Activated naive CD4-positive, alpha-beta T cell treated with anti-CD3 and anti-CD28 coated beads for 36 hours (primary cell): Measurements from ENCODE around the gene RBFOX2. TPM values are rescaled to one million over a fixed set of nuclear protein-coding genes. Genes with fewer than 3 reads are reported as not detected.
"Not testable (repeated sequence)": the region's sequence is repeated elsewhere in the genome, so short reads cannot be mapped to it uniquely, and the experiment has no call there.

Source experiments
- CTCF ChIA-PET: fragments of 350-600 bp; sonication (Branson Sonifier 250); formaldehyde crosslinking; loops from one replicate; lab custom pipeline; 2021; ENCODE audit warnings: antibody characterized with exemption; lab: Charles Lee
- DNase-seq: peaks from one replicate; pipeline ENCODE4 v3.0.0-alpha.2; 2020
- H3K27ac Mint-ChIP-seq: one replicate; pipeline ENCODE4 v1.8.0; 2021; ENCODE audit warnings: mild to moderate bottlenecking, mixed read lengths
- H3K27me3 Mint-ChIP-seq: one replicate; pipeline ENCODE4 v1.8.0; 2021; ENCODE audit warnings: low read depth, mixed read lengths
- H3K36me3 Mint-ChIP-seq: one replicate; pipeline ENCODE4 v1.8.0; 2021; ENCODE audit warnings: low read depth, mixed read lengths
- H3K4me1 Mint-ChIP-seq: one replicate; pipeline ENCODE4 v1.8.0; 2021; ENCODE audit warnings: low read depth, mixed read lengths
- H3K4me3 Mint-ChIP-seq: one replicate; pipeline ENCODE4 v1.8.0; 2021; ENCODE audit warnings: mild to moderate bottlenecking, moderate library complexity, mixed read lengths
- H3K9me3 Mint-ChIP-seq: one replicate; pipeline ENCODE4 v1.8.0; 2021; ENCODE audit warnings: mixed read lengths
- intact Hi-C: fragments of 100-400 bp; cut with micrococcal nuclease; formaldehyde crosslinking; loops from one replicate; pipeline ENCODE4 v1.15.1; 2023
- total RNA-seq, 2 experiments: library from RNA; stranded (reverse); gene quantifications; one replicate each; pipeline ENCODE4 v1.2.3, GENCODE V29; 2021

The RBFOX2 gene
- 1 to 10 TPM; 3.3 to 4.3 TPM for total RNA-seq

GRCh38 chr22:36028646-36029405 lies at the start of gene RBFOX2:
Gene RBFOX2 (minus strand): TSS chr22:36028824. CDS start chr22:36028425, 399 bp downstream.
- Mint-ChIP-seq H3K27ac (no peak within 1 kb of the TSS), H3K36me3 (no peaks in the 10 kb centered on the region), H3K27me3 (peaks cover 3% of the 10 kb centered on the region), H3K4me3 (peak within 1 kb of the TSS; percentile 88), H3K4me1 (peaks cover 13% of the 10 kb centered on the region), H3K9me3 (no peaks in the 10 kb centered on the region)
- intact Hi-C loops, result loop anchor here (2.0 kb wide), 1 partner anchor 38 kb away; no protein-coding TSS in a partner anchor
- CTCF ChIA-PET, result interaction anchor here (0.6 to 3.4 kb wide), 5 partner anchors 12 to 210 kb away, joined by 3 to 31 read pairs (median 5); partner anchors contain the start of gene APOL2
- peak; percentile 81 for DNase-seq

GRCh38 chr22:36077271-36077670 lies 48.6 kb upstream of the RBFOX2 start:
- Mint-ChIP-seq H3K9me3 (no peaks in the 10 kb centered on the region), H3K27me3 (no peaks in the 10 kb centered on the region), H3K27ac (no peak overlapping the region), H3K4me1 (no peaks in the 10 kb centered on the region), H3K36me3 (no peaks in the 10 kb centered on the region), H3K4me3 (no peak overlapping the region)
- CTCF ChIA-PET, result interaction anchor here (0.6 to 3.8 kb wide), 3 partner anchors 12 to 647 kb away, joined by 3 to 27 read pairs (median 3); no protein-coding TSS in a partner anchor
- no peak for DNase-seq
- intact Hi-C loops, result no loop called here

GRCh38 chr22:36075724-36076123 lies 47.1 kb upstream of the RBFOX2 start:
- Mint-ChIP-seq H3K4me3 (no peak overlapping the region), H3K4me1 (no peaks in the 10 kb centered on the region), H3K27ac (no peak overlapping the region), H3K36me3 (no peaks in the 10 kb centered on the region), H3K27me3 (no peaks in the 10 kb centered on the region), H3K9me3 (no peaks in the 10 kb centered on the region)
- DNase-seq, result no peak
- CTCF ChIA-PET, result interaction anchor here (0.7 to 3.8 kb wide), 2 partner anchors 10 to 834 kb away, joined by 3 to 27 read pairs; no protein-coding TSS in a partner anchor
- intact Hi-C loops, result no loop called here

- H3K4me3 Mint-ChIP-seq, result no peak overlapping the region
- H3K9me3 Mint-ChIP-seq, result no peaks in the 10 kb centered on the region
- no peaks in the 10 kb centered on the region for H3K4me1 Mint-ChIP-seq
- no peaks in the 10 kb centered on the region for H3K27me3 Mint-ChIP-seq
- intact Hi-C loops, result no loop called here
- CTCF ChIA-PET, result interaction anchor here (0.7 to 3.8 kb wide), 2 partner anchors 10 to 835 kb away, joined by 3 to 27 read pairs; no protein-coding TSS in a partner anchor
- H3K27ac Mint-ChIP-seq, result no peak overlapping the region
- DNase-seq, result no peak
- no peaks in the 10 kb centered on the region for H3K36me3 Mint-ChIP-seq
These were observed 46.6 kb upstream of the RBFOX2 start for GRCh38 chr22:36075230-36075629.

DNA sequence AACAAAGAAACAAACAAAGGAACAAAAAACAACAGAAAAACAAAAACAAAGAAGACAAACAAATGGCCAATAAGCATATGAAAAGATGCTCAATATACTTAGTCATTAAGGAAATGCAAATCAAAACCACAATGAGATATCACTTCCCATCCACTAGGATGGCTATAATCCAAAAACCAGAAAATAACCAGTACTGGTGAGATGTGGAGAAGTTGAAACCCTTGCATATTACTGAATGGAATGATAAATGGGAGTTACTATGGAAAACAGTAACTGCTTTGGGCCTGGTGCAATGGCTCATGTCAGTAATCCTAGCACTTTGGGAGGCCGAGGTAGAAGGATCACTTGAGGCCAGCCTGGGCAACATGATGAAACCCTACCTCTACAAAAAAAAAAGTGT lies 44.9 kb upstream of the RBFOX2 start:
- Mint-ChIP-seq H3K27ac (no peak overlapping the region), H3K9me3 (no peaks in the 10 kb centered on the region), H3K4me1 (no peaks in the 10 kb centered on the region), H3K4me3 (no peak overlapping the region), H3K36me3 (no peaks in the 10 kb centered on the region), H3K27me3 (no peaks in the 10 kb centered on the region)
- DNase-seq, result no peak
- CTCF ChIA-PET, result interaction anchor here (1.3 kb wide), 1 partner anchor 8 kb away, joined by 7 read pairs; no protein-coding TSS in a partner anchor
- intact Hi-C loops, result no loop called here

- H3K4me3 Mint-ChIP-seq, H3K36me3 Mint-ChIP-seq, intact Hi-C loops, DNase-seq, H3K9me3 Mint-ChIP-seq, H3K27me3 Mint-ChIP-seq, H3K27ac Mint-ChIP-seq, H3K4me1 Mint-ChIP-seq: not testable (repeated sequence)
- CTCF ChIA-PET, result interaction anchor here (0.6 to 1.6 kb wide), 4 partner anchors 9 to 416 kb away, joined by 3 to 6 read pairs (median 4); no protein-coding TSS in a partner anchor
These were observed 42.0 kb upstream of the RBFOX2 start for GRCh38 chr22:36070645-36071044.

- CTCF ChIA-PET, result interaction anchor here (0.5 to 1.6 kb wide), 2 partner anchors 42 to 55 kb away, joined by 3 to 7 read pairs; no protein-coding TSS in a partner anchor
- Mint-ChIP-seq H3K9me3 (no peaks in the 10 kb centered on the region), H3K27ac (no peak overlapping the region), H3K4me1 (peaks cover 9% of the 10 kb centered on the region), H3K4me3 (no peak overlapping the region), H3K27me3 (no peaks in the 10 kb centered on the region), H3K36me3 (no peaks in the 10 kb centered on the region)
- no peak for DNase-seq
- intact Hi-C loops, result no loop called here
These were observed 40.7 kb upstream of the RBFOX2 start for GRCh38 chr22:36069368-36069767.

DNA sequence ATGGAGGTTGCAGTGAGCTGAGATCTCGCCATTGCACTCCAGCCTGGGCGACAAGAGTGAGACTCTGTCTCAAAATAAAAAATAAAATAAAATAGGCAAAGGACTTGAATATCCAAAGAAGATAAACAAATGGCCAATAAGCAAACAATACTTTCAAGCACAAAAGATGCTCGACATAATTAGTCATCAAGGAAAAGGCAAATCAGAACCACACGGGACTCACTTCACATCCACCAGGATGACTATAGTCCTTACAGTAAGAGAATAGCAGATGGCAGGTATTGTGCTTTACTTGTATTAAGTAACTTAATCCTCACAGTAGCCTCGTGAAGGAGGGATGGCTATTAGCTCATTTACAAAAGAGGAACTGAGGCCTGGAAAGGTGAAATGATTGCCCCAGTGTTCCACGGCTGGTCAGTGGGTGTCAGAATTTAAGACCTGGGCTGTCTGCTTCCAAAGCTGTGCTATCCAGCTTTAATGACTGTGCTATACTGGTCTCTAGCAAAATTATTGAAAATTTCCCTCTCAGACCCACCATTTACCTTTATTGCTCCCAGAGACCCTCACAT lies 40.2 kb upstream of the RBFOX2 start:
- intact Hi-C loops, result no loop called here
- Mint-ChIP-seq H3K9me3 (no peaks in the 10 kb centered on the region), H3K27ac (no peak overlapping the region), H3K36me3 (no peaks in the 10 kb centered on the region), H3K4me3 (no peak overlapping the region), H3K4me1 (peaks cover 9% of the 10 kb centered on the region), H3K27me3 (no peaks in the 10 kb centered on the region)
- no peak for DNase-seq
- CTCF ChIA-PET, result interaction anchor here (0.5 to 1.6 kb wide), 2 partner anchors 42 to 56 kb away, joined by 3 to 7 read pairs; no protein-coding TSS in a partner anchor

GRCh38 chr22:36067235-36067558 lies 38.6 kb upstream of the RBFOX2 start:
- CTCF ChIA-PET, result interaction anchor here (0.6 to 2.7 kb wide), 9 partner anchors 15 to 343 kb away, joined by 3 to 31 read pairs (median 8); partner anchors contain the start of gene RBFOX2
- intact Hi-C loops, result loop anchor here (2.0 kb wide), 1 partner anchor 38 kb away; the partner anchor contains the start of gene RBFOX2

GRCh38 chr22:36065775-36066544 lies 37.3 kb upstream of the RBFOX2 start:
- peak overlapping the region; percentile 81 for H3K4me3 Mint-ChIP-seq
- intact Hi-C loops, result loop anchor here (1.0 to 2.0 kb wide), 5 partner anchors 37 to 439 kb away; partner anchors contain the start of gene RBFOX2
- H3K9me3 Mint-ChIP-seq, result no peaks in the 10 kb centered on the region
- H3K4me1 Mint-ChIP-seq, result peaks cover 9% of the 10 kb centered on the region
- H3K27me3 Mint-ChIP-seq, result no peaks in the 10 kb centered on the region
- CTCF ChIA-PET, result interaction anchor here (0.5 to 2.7 kb wide), 79 partner anchors 8 to 813 kb away, joined by 3 to 48 read pairs (median 4); partner anchors contain the start of genes APOL1, APOL3, APOL6 and RBFOX2
- no peaks in the 10 kb centered on the region for H3K36me3 Mint-ChIP-seq
- H3K27ac Mint-ChIP-seq, result peak overlapping the region; percentile 65
- peak; percentile 80 for DNase-seq

More at GRCh38 chr22:36067235-36067558, 38.6 kb upstream of the RBFOX2 start:
- Mint-ChIP-seq H3K4me3 (no peak overlapping the region), H3K36me3 (no peaks in the 10 kb centered on the region), H3K27me3 (no peaks in the 10 kb centered on the region), H3K4me1 (peaks cover 9% of the 10 kb centered on the region), H3K27ac (no peak overlapping the region), H3K9me3 (no peaks in the 10 kb centered on the region)
- no peak for DNase-seq

DNA sequence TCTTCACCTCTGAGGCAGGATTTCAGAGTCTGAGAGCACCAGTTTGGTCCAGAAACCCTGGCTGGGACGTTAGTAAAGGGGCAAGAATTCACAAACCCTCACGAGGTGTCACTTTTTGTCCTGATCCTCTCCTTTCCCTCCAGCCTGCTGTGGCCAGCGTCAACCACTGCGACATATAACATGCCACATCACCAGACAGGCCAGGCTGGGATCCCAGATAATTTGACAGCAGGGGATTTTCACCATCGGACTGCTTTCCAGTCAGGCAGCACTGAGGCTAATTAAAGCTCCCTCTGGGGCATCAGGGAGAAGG lies 36.8 kb upstream of the RBFOX2 start:
- peak overlapping the region; percentile 63 for H3K27ac Mint-ChIP-seq
- H3K36me3 Mint-ChIP-seq, result no peaks in the 10 kb centered on the region

More for the DNA sequence above, 36.8 kb upstream of the RBFOX2 start:
- Mint-ChIP-seq H3K27me3 (no peaks in the 10 kb centered on the region), H3K9me3 (no peaks in the 10 kb centered on the region), H3K4me3 (peak overlapping the region; percentile 81), H3K4me1 (peaks cover 9% of the 10 kb centered on the region)
- no peak for DNase-seq
- intact Hi-C loops, result no loop called here
- CTCF ChIA-PET, result interaction anchor here (0.5 to 2.7 kb wide), 72 partner anchors 9 to 812 kb away, joined by 3 to 48 read pairs (median 5); partner anchors contain the start of genes APOL1, APOL3, APOL6 and RBFOX2
